ENCODE measurements around the gene GPR137. TPM values are rescaled to one million over a fixed set of nuclear protein-coding genes. Genes with fewer than 3 reads are reported as not detected.
"Not testable (repeated sequence)": the region's sequence is repeated elsewhere in the genome, so short reads cannot be mapped to it uniquely, and the experiment has no call there.

GPR137 gene
- total RNA-seq, 1 donor from 2014 or later: 56.5 TPM

GRCh38 chr11:64306876-64307622 is 21.4 kb downstream of the GPR137 start:
- no peaks in the 10 kb centered on the region for H3K9me3 Mint-ChIP-seq (ENCODE audit: low read depth)
- H3K27ac Mint-ChIP-seq: peak overlapping the region; percentile 96
- no peak for DNase-seq (ENCODE audit: low spot score, unreplicated experiment)

GRCh38 chr11:64307795-64308194 is 22.1 kb downstream of the GPR137 start:
- H3K4me3 Mint-ChIP-seq (ENCODE audit: low read depth); H3K36me3 Mint-ChIP-seq (ENCODE audit: insufficient read depth); H3K27me3 Mint-ChIP-seq; H3K9me3 Mint-ChIP-seq (ENCODE audit: low read depth); H3K27ac Mint-ChIP-seq; H3K4me1 Mint-ChIP-seq (ENCODE audit: low read depth); DNase-seq (ENCODE audit: low spot score, unreplicated experiment): not testable (repeated sequence)

More at GRCh38 chr11:64306876-64307622, 21.4 kb downstream of the GPR137 start:
- Mint-ChIP-seq H3K4me3 (ENCODE audit: low read depth) (peak overlapping the region; percentile 94), H3K4me1 (ENCODE audit: low read depth) (peaks cover 9% of the 10 kb centered on the region), H3K36me3 (ENCODE audit: insufficient read depth) (no peaks in the 10 kb centered on the region), H3K27me3 (peaks cover 3% of the 10 kb centered on the region)
- TF ChIP-seq CTCF (IDR thresholded peaks at IDR 0.05; ENCODE audit: unreplicated experiment): no peak

- Mint-ChIP-seq H3K9me3 (ENCODE audit: low read depth) (no peaks in the 10 kb centered on the region), H3K27me3 (no peaks in the 10 kb centered on the region), H3K4me1 (ENCODE audit: low read depth) (peaks cover 6% of the 10 kb centered on the region), H3K36me3 (ENCODE audit: insufficient read depth) (peaks cover 5% of the 10 kb centered on the region), H3K27ac (peak overlapping the region; percentile 23), H3K4me3 (ENCODE audit: low read depth) (no peak overlapping the region)
- no peak for TF ChIP-seq CTCF (IDR thresholded peaks at IDR 0.05; ENCODE audit: unreplicated experiment)
- no peak for DNase-seq (ENCODE audit: low spot score, unreplicated experiment)
Measured at GRCh38 chr11:64312947-64313346, 27.3 kb downstream of the GPR137 start.

- Mint-ChIP-seq H3K4me3 (ENCODE audit: low read depth) (no peak overlapping the region), H3K36me3 (ENCODE audit: insufficient read depth) (peaks cover 5% of the 10 kb centered on the region), H3K27ac (peak overlapping the region; percentile 11), H3K27me3 (no peaks in the 10 kb centered on the region), H3K4me1 (ENCODE audit: low read depth) (peaks cover 6% of the 10 kb centered on the region), H3K9me3 (ENCODE audit: low read depth) (no peaks in the 10 kb centered on the region)
- DNase-seq (ENCODE audit: low spot score, unreplicated experiment): no peak
- TF ChIP-seq CTCF (IDR thresholded peaks at IDR 0.05; ENCODE audit: unreplicated experiment): no peak
Measured at GRCh38 chr11:64313491-64314145, 28.0 kb downstream of the GPR137 start.

GRCh38 chr11:64314146-64314804 is 28.6 kb downstream of the GPR137 start:
- no peaks in the 10 kb centered on the region for H3K9me3 Mint-ChIP-seq (ENCODE audit: low read depth)
- no peak for TF ChIP-seq CTCF (IDR thresholded peaks at IDR 0.05; ENCODE audit: unreplicated experiment)
- H3K4me1 Mint-ChIP-seq (ENCODE audit: low read depth): peaks cover 11% of the 10 kb centered on the region
- H3K27me3 Mint-ChIP-seq: no peaks in the 10 kb centered on the region
- no peak overlapping the region for H3K27ac Mint-ChIP-seq
- no peak overlapping the region for H3K4me3 Mint-ChIP-seq (ENCODE audit: low read depth)
- peaks cover 5% of the 10 kb centered on the region for H3K36me3 Mint-ChIP-seq (ENCODE audit: insufficient read depth)
- DNase-seq (ENCODE audit: low spot score, unreplicated experiment): no peak

All from progenitor cell of endocrine pancreas (in vitro differentiated cells).